Breast epithelium (tissue), 3 donors: ENCODE results near the gene CNIH1.

Source experiments
- POLR2A ChIP-seq: fragments of 450-650 bp; IDR thresholded peaks from one replicate; pipeline ENCODE4 v1.6.1; 2016; ENCODE audit warnings: antibody characterized with exemption, mild to moderate bottlenecking, moderate library complexity
- TF ChIP-seq, protein P1 (sequence below), 3 donors: fragments of 450-650 bp; IDR thresholded peaks; one replicate each; pipeline ENCODE4 v1.5.1; 2016 to 2017; ENCODE audit warnings: antibody characterized with exemption in 3 of 3, mild to moderate bottlenecking in 3 of 3, moderate library complexity in 3 of 3

GRCh38 chr14:54438703-54439102 lies 2.5 kb downstream of the CNIH1 start:
- TF ChIP-seq, protein P1, sequence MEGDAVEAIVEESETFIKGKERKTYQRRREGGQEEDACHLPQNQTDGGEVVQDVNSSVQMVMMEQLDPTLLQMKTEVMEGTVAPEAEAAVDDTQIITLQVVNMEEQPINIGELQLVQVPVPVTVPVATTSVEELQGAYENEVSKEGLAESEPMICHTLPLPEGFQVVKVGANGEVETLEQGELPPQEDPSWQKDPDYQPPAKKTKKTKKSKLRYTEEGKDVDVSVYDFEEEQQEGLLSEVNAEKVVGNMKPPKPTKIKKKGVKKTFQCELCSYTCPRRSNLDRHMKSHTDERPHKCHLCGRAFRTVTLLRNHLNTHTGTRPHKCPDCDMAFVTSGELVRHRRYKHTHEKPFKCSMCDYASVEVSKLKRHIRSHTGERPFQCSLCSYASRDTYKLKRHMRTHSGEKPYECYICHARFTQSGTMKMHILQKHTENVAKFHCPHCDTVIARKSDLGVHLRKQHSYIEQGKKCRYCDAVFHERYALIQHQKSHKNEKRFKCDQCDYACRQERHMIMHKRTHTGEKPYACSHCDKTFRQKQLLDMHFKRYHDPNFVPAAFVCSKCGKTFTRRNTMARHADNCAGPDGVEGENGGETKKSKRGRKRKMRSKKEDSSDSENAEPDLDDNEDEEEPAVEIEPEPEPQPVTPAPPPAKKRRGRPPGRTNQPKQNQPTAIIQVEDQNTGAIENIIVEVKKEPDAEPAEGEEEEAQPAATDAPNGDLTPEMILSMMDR (IDR thresholded peaks at IDR 0.05): no peak
- no peak for TF ChIP-seq POLR2A
